NOMO-1 (cell line): Measurements from ENCODE around the gene CYP4V2.
A peak's percentile ranks its signal among the peaks of the same experiment; 100 is the strongest.
"Not testable (repeated sequence)": the region's sequence is repeated elsewhere in the genome, so short reads cannot be mapped to it uniquely, and the experiment has no call there.

Experiments used
- DNase-seq, 2 experiments: peaks; one replicate each; lab custom pipeline; 2025; ENCODE audit not compliant: unreplicated experiment in 2 of 2; lab: John Stamatoyannopoulos, UW

CYP4V2 gene

DNA sequence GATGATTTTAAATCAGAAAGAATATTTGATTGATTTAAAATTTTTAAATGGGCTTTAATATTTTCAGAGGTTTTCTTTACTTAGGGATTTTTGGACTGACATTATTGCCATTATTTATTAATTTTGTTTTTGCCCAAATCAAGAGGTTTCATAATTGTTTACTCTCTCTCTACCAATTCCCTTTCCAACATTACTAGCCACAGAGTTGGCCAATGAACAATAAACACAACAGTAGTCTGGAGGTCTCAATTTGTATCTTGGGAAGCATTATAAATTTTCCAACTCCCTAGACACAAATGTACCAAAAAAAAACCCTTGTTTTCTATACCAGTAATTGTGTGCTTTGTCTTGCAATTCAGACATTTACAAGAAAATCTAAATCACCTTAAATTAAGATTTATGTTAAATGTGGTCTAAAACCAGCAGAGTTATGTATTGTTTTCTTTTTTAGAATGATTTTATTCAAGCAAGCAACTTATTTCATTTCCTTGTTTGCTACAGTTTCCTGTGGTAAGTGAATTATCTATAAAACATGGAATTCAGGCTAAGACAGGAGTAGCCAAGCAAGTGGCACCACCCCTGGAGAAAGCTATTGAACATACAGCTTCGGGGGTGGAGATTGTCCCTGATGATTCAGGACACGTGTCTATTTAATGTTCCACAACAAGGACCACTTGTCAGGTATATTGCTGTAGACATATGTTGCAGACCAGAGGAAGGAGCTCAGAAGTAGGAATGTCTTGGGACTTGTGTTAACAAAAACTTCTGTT, 36.6 kb downstream of the CYP4V2 start:
- no peak for DNase-seq

GRCh38 chr4:186228514-186228894, 37.1 kb downstream of the CYP4V2 start:
- DNase-seq = no peak

DNA sequence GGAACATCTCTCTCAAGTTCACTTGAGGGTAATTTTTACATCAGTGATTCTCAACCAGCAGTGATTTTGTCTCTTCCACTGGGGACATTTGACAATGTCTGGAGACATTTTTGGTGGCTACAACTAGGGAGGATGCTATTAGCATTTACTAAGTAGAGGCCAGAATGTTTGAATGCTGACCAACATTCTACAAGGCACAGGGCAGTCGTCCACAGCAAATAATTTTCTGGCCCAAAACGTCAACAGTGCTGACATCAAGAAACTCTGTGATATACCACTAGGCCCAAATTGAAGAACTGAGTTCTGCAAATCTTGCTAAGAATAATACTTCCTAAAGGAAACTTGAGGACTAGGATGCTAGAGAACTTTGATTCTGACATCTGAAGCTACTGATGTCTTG, 43.0 kb downstream of the CYP4V2 start:
- no peak for DNase-seq

- DNase-seq = no peak
Measured at GRCh38 chr4:186236126-186236525, 44.8 kb downstream of the CYP4V2 start.

GRCh38 chr4:186240452-186240847, 49.1 kb downstream of the CYP4V2 start:
- no peak for DNase-seq

DNA sequence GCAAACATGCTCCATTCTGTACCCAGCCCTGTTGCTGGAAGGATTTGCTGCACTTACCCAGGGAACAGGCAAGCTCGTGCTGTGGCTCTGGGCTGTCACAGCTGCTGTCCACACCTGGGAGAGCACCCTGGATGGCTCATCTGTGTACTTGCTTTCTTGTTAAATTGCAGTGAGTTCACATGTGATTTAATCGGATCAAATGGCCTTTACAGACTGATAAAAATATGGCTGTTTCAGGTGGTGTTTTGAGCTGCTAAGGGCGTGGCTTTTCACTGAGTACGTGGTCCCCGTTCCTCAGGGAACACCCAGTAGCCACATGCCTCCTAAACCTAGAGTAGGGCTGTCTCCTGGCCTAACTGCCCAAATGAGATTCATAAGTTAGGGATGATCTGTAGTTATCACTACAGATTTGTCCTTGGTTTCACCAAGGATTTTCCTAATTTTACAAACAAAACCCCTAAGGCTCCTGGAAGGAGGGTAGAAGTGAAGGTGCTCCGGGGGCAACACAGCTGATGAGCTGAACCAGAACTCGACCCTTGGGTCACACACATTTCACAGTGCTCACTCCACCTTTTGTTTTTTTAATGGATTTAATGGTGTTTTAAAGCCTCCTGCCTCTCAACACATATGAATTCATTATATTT, 49.6 kb downstream of the CYP4V2 start:
- peak in 1 of 2 experiments; percentile 21 for DNase-seq

- no peak for DNase-seq
Measured at GRCh38 chr4:186241616-186242015, 50.2 kb downstream of the CYP4V2 start.

DNA sequence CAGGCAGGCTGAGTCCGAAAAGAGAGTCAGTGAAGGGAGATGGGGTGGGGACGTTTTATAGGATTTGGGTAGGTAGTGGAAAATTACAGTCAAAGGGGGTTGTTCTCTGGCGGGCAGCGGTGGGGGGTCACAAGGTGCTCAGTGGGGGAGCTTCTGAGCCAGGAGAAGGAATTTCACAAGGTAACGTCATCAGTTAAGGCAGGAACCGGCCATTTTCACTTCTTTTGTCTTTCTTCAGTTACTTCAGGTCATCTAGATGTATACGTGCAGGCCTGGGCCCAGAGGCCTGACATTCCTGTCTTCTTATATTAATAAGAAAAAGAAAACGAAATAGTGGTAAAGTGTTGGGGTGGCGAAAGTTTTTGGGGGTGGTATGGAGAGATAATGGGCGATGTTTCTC, 50.7 kb downstream of the CYP4V2 start:
- DNase-seq = not testable (repeated sequence)

DNA sequence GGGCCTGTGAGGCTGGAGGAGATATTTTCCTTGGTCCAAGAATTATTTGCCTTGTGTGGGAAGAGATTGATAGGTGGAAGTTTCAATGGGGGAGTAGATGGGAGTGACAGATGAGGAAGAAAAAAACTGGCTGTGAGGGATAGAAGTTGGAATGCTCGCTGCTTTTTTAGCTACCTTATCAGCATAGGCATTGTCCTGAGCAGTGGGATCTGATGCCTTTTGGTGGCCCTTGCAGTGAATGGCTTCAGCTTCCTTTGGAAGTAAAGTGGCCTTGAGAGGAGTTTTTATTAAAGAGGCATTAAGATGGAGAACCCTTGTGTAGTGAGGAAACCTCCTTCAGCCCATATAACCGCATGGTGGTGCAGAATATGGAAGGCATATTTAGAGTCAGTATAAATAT, 52.0 kb downstream of the CYP4V2 start:
- DNase-seq = no peak

- no peak for DNase-seq
Measured at GRCh38 chr4:186244835-186245234, 53.5 kb downstream of the CYP4V2 start.

DNA sequence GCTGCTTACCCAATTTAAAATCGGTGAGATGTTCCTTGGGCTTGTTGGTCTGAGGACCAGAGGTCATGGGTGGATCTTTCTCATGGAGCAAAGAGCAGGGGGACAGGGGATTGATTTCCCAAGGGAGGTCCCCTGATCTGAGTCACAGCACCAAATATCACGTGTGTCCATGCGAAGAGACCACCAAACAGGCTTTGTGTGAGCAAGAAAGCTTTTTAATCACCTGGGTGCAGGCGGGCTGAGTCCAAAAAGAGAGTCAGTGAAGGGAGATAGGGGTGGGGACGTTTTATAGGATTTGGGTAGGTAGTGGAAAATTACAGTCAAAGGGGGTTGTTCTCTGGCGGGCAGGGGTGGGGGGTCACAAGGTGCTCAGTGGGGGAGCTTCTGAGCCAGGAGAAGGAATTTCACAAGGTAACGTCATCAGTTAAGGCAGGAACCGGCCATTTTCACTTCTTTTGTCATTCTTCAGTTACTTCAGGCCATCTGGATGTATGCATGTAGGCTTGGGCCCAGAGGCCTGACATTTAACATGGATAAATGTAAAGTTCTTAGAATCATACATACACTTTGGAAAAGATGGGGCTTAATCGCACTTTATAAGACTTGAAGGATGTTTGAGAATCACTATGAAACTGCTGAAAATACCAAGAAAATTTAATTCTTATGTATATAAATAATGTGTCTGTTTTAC, 55.8 kb downstream of the CYP4V2 start:
- DNase-seq = not testable (repeated sequence)

DNA sequence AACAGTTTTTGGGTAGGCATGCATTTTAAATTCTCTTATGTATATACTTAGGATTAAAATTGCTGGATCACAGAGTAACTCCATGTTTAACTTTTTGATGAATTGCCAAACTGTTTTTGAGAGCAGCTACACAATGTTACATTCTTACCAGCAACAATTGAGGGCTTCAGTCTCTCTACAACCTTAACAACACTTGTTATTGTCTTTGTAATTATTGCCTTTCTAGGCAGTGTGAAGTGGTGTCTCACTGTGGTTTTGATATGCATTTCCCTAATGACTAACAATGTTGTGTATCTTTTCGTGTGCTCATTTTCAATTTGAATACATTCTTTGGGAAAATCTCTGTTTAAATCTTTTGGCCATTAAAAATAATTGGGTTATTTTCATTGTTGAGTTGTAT, 57.3 kb downstream of the CYP4V2 start:
- no peak for DNase-seq

- DNase-seq = no peak
Measured at GRCh38 chr4:186249785-186250754, 58.7 kb downstream of the CYP4V2 start.

GRCh38 chr4:186250760-186251159, 59.4 kb downstream of the CYP4V2 start:
- no peak for DNase-seq

- no peak for DNase-seq
Measured at GRCh38 chr4:186255122-186255521, 63.8 kb downstream of the CYP4V2 start.

GRCh38 chr4:186258216-186258811, 66.9 kb downstream of the CYP4V2 start:
- DNase-seq = peak in 1 of 2 experiments; percentile 57

DNA sequence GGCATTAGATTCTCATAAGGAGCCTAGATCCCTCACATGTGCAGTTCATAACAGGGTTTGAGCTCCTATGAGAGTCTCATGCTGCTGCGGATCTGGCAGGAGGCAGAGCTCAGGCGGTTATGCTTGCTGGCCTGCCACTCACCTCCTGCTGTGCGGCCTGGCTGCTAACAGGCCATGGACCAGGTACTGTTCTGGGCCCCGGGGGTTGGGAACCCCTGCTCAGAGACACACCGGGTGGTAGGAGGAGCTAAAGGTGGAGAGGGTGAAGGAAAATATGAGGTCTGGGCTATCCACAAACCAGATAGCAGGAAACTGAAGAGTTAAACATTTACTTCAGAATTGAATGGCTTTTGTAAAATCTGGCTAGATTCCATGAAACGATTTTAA, 68.7 kb downstream of the CYP4V2 start:
- no peak for DNase-seq
